DND-41 (cell line): ENCODE data around the gene SMOC2.

Experiments used
- ATAC-seq: fragments of 200-7000 bp; cut with Tn5 transposase; 3 replicates; pipeline ENCODE4 v1.9.1; 2021; ENCODE audit warnings: low read depth; ENCODE audit not compliant: insufficient read depth
- DNase-seq: peaks from one replicate; pipeline ENCODE4 v3.0.0-alpha.2; 2020
- H2AFZ ChIP-seq: 2 replicates; pipeline ENCODE4 v1.6.0; 2012; ENCODE audit warnings: low read depth, low read length
- H3K27ac ChIP-seq: 2 replicates; pipeline ENCODE4 v1.5.1; 2012; ENCODE audit warnings: low read length, inconsistent platforms
- H3K27me3 ChIP-seq: fragments of 200-600 bp; sonication (generic); 2 replicates; pipeline ENCODE4 v1.6.0; 2012; ENCODE audit warnings: low read length, mild to moderate bottlenecking, inconsistent platforms; ENCODE audit not compliant: insufficient read depth, poor library complexity
- H3K36me3 ChIP-seq: 2 replicates; pipeline ENCODE4 v1.5.1; 2012; ENCODE audit warnings: low read length, inconsistent platforms; ENCODE audit not compliant: insufficient read depth
- H3K4me1 ChIP-seq: 2 replicates; pipeline ENCODE4 v1.5.1; 2012; ENCODE audit warnings: mild to moderate bottlenecking, low read length; ENCODE audit not compliant: insufficient read depth
- H3K4me2 ChIP-seq: 2 replicates; pipeline ENCODE4 v1.6.0; 2012; ENCODE audit warnings: mild to moderate bottlenecking, moderate library complexity, low read length, inconsistent platforms; ENCODE audit not compliant: insufficient read depth
- H3K4me3 ChIP-seq, 2 experiments: fragments of 200-600 bp in 1 of 2; shearing (Covaris generic) in 1 of 2; 2 replicates each; pipeline ENCODE4 v1.5.1; 2012 to 2016; ENCODE audit warnings: inconsistent platforms in 2 of 2, low read length in 2 of 2, mild to moderate bottlenecking in 2 of 2, low read depth in 1 of 2, moderate library complexity in 1 of 2
- H3K79me2 ChIP-seq: 2 replicates; pipeline ENCODE4 v1.6.0; 2012; ENCODE audit warnings: low read length, inconsistent platforms; ENCODE audit not compliant: insufficient read depth
- H3K9ac ChIP-seq: 2 replicates; pipeline ENCODE4 v1.6.0; 2012; ENCODE audit warnings: low read depth, mild to moderate bottlenecking, inconsistent platforms, low read length, moderate library complexity
- H3K9me3 ChIP-seq: 2 replicates; pipeline ENCODE4 v1.5.1; 2012; ENCODE audit warnings: low read length, moderate library complexity, mild to moderate bottlenecking, inconsistent platforms; ENCODE audit not compliant: insufficient read depth, severe bottlenecking
- H4K20me1 ChIP-seq: 2 replicates; pipeline ENCODE4 v1.6.0; 2012; ENCODE audit warnings: low read length; ENCODE audit not compliant: insufficient read depth
- EZH2 ChIP-seq: IDR thresholded peaks from 3 replicates; pipeline ENCODE4 v1.6.1; 2012; ENCODE audit warnings: borderline replicate concordance, low read depth, mild to moderate bottlenecking, moderate library complexity, low read length, inconsistent platforms; ENCODE audit not compliant: severe bottlenecking
- TF ChIP-seq, protein P1 (sequence below): IDR thresholded peaks from 2 replicates; pipeline ENCODE4 v1.5.1; 2012; ENCODE audit warnings: borderline replicate concordance, low read length, moderate library complexity, mild to moderate bottlenecking; ENCODE audit not compliant: poor library complexity, severe bottlenecking; ENCODE audit errors: extremely low read depth

Gene SMOC2

GRCh38 chr6:168419569-168419968, 21.4 kb upstream of the SMOC2 start:
- no peak overlapping the region for H3K4me3 ChIP-seq
- H3K9ac ChIP-seq = no peak overlapping the region
- TF ChIP-seq, protein P1, sequence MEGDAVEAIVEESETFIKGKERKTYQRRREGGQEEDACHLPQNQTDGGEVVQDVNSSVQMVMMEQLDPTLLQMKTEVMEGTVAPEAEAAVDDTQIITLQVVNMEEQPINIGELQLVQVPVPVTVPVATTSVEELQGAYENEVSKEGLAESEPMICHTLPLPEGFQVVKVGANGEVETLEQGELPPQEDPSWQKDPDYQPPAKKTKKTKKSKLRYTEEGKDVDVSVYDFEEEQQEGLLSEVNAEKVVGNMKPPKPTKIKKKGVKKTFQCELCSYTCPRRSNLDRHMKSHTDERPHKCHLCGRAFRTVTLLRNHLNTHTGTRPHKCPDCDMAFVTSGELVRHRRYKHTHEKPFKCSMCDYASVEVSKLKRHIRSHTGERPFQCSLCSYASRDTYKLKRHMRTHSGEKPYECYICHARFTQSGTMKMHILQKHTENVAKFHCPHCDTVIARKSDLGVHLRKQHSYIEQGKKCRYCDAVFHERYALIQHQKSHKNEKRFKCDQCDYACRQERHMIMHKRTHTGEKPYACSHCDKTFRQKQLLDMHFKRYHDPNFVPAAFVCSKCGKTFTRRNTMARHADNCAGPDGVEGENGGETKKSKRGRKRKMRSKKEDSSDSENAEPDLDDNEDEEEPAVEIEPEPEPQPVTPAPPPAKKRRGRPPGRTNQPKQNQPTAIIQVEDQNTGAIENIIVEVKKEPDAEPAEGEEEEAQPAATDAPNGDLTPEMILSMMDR = no peak
- TF ChIP-seq EZH2 = no peak
- H3K27ac ChIP-seq = no peak overlapping the region
- H3K4me2 ChIP-seq = no peak overlapping the region
- no peaks in the 10 kb centered on the region for H4K20me1 ChIP-seq
- DNase-seq (no peak), ATAC-seq (no peak)
- H3K27me3 ChIP-seq = no peaks in the 10 kb centered on the region
- no peaks in the 10 kb centered on the region for H3K9me3 ChIP-seq
- H2AFZ ChIP-seq = no peak overlapping the region
- no peaks in the 10 kb centered on the region for H3K79me2 ChIP-seq
- H3K4me1 ChIP-seq = no peaks in the 10 kb centered on the region
- no peaks in the 10 kb centered on the region for H3K36me3 ChIP-seq

- Histone ChIP-seq H2AFZ (no peak overlapping the region), H3K9ac (no peak overlapping the region), H3K27me3 (no peaks in the 10 kb centered on the region), H3K9me3 (no peaks in the 10 kb centered on the region), H3K36me3 (no peaks in the 10 kb centered on the region), H3K79me2 (no peaks in the 10 kb centered on the region), H3K27ac (no peak overlapping the region), H3K4me3 (no peak overlapping the region), H3K4me2 (no peak overlapping the region), H4K20me1 (no peaks in the 10 kb centered on the region), H3K4me1 (no peaks in the 10 kb centered on the region)
- no peak for ATAC-seq
- DNase-seq = no peak
- no peak for TF ChIP-seq EZH2
These were observed 20.9 kb upstream of the SMOC2 start for GRCh38 chr6:168420084-168420483.

DNA sequence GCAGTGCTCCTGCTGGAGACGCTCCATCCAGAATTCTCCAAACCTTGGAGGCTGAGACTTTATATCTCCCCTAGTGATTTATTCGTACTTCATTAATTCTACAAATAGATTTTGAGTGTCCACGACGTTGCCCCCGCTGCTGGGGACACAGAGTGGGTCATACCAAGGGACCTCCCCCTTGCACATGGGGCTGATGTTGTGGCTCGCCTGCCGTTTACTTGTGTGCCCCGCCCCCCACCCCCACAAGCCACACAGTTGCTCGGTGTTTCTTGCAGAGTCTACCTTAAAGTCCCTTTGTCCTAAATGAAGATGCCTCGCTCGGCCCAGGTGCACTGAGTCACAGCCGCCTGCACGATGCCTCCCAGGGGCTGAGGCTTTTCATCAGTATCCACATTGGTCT, 20.3 kb upstream of the SMOC2 start:
- no peak for TF ChIP-seq EZH2
- TF ChIP-seq, protein P1 = no peak
- no peaks in the 10 kb centered on the region for H3K9me3 ChIP-seq
- H3K4me2 ChIP-seq = no peak overlapping the region
- no peak overlapping the region for H2AFZ ChIP-seq
- H3K79me2 ChIP-seq = no peaks in the 10 kb centered on the region
- no peaks in the 10 kb centered on the region for H3K36me3 ChIP-seq
- H3K4me3 ChIP-seq = no peak overlapping the region
- ATAC-seq = no peak
- H3K4me1 ChIP-seq = no peaks in the 10 kb centered on the region
- H3K27me3 ChIP-seq = no peaks in the 10 kb centered on the region
- no peaks in the 10 kb centered on the region for H4K20me1 ChIP-seq
- DNase-seq = no peak
- H3K27ac ChIP-seq = no peak overlapping the region
- no peak overlapping the region for H3K9ac ChIP-seq

- no peaks in the 10 kb centered on the region for H4K20me1 ChIP-seq
- no peak overlapping the region for H3K4me3 ChIP-seq
- H3K27me3 ChIP-seq = no peaks in the 10 kb centered on the region
- no peaks in the 10 kb centered on the region for H3K4me1 ChIP-seq
- no peaks in the 10 kb centered on the region for H3K36me3 ChIP-seq
- no peaks in the 10 kb centered on the region for H3K79me2 ChIP-seq
- no peak for TF ChIP-seq EZH2
- TF ChIP-seq, protein P1 = no peak
- no peak overlapping the region for H3K27ac ChIP-seq
- no peak overlapping the region for H3K4me2 ChIP-seq
- H2AFZ ChIP-seq = no peak overlapping the region
- ATAC-seq (no peak), DNase-seq (no peak)
- no peak overlapping the region for H3K9ac ChIP-seq
- peaks cover 2% of the 10 kb centered on the region for H3K9me3 ChIP-seq
These were observed 13.8 kb upstream of the SMOC2 start for GRCh38 chr6:168427184-168427583.
